SK-N-SH (cell line): ENCODE data around the gene CRB3. TPM values are rescaled to one million over a fixed set of nuclear protein-coding genes. Genes with fewer than 3 reads are reported as not detected.

Source experiments
- CTCF ChIA-PET: fragments of 300-600, 350-600 bp; formaldehyde crosslinking; extraction: SDS; loops from one replicate; lab custom pipeline; 2021; lab: Yijun Ruan, JAX
- POLR2A ChIA-PET: fragments of 350-600 bp; sonication (Branson Sonifier 250); formaldehyde crosslinking; extraction: SDS; loops from one replicate; lab custom pipeline; 2020; ENCODE audit warnings: antibody characterized with exemption, inconsistent platforms; lab: Yijun Ruan, JAX
- DNase-seq: peaks from one replicate; pipeline ENCODE4 v3.0.0; 2012
- H2AFZ ChIP-seq: fragments of 200-600 bp; sonication (generic); 2 replicates; pipeline ENCODE4 v1.8.1; 2016; ENCODE audit warnings: antibody characterized with exemption, mild to moderate bottlenecking, low read depth
- H3F3A ChIP-seq: fragments of 200-600 bp; sonication (generic); replicated peaks from 2 replicates; pipeline ENCODE3; 2016; ENCODE audit warnings: antibody characterized with exemption, mild to moderate bottlenecking; ENCODE audit not compliant: insufficient read depth
- H3K27ac ChIP-seq, 2 experiments: fragments of 200-500 bp in 1 of 2; fragments of 200-600 bp in 1 of 2; sonication (Bioruptor generic) in 1 of 2; sonication (generic), shearing (Covaris generic) in 1 of 2; 2 replicates each; pipeline versions ENCODE4 v1.5.1 to v1.6.1; 2014 to 2016; ENCODE audit warnings: low read depth in 2 of 2, inconsistent platforms in 1 of 2, low read length in 1 of 2, mild to moderate bottlenecking in 1 of 2, mixed read lengths in 1 of 2
- H3K27me3 ChIP-seq: fragments of 200-600 bp; sonication (generic), shearing (Covaris generic); 2 replicates; pipeline ENCODE4 v1.6.1; 2016; ENCODE audit warnings: mixed run types; ENCODE audit not compliant: insufficient read depth
- H3K36me3 ChIP-seq, 2 experiments: fragments of 200-500 bp in 1 of 2; fragments of 200-600 bp in 1 of 2; sonication (Bioruptor generic) in 1 of 2; sonication (generic) in 1 of 2; replicated peaks in 1 of 2; 2 replicates each; pipeline versions ENCODE3 to v1.5.1; 2014 to 2016; ENCODE audit warnings: low read length in 1 of 2, mild to moderate bottlenecking in 1 of 2; ENCODE audit not compliant: insufficient read depth in 2 of 2, control insufficient read depth in 1 of 2
- H3K4me1 ChIP-seq, 2 experiments: fragments of 200-500 bp in 1 of 2; fragments of 200-600 bp in 1 of 2; sonication (Bioruptor generic) in 1 of 2; sonication (generic), shearing (Covaris generic) in 1 of 2; 2 replicates each; pipeline versions ENCODE4 v1.5.1 to v1.6.1; 2014 to 2016; ENCODE audit warnings: low read depth in 1 of 2, low read length in 1 of 2, mixed run types in 1 of 2; ENCODE audit not compliant: insufficient read depth in 2 of 2, control insufficient read depth in 1 of 2
- H3K4me2 ChIP-seq: fragments of 200-600 bp; sonication (generic), shearing (Covaris generic); 2 replicates; pipeline ENCODE4 v1.6.1; 2017; ENCODE audit warnings: mixed run types
- H3K4me3 ChIP-seq, 2 experiments: fragments of 200-500 bp in 1 of 2; fragments of 200-600 bp in 1 of 2; sonication (Bioruptor generic) in 1 of 2; sonication (generic), shearing (Covaris generic) in 1 of 2; 2 replicates each; pipeline versions ENCODE4 v1.5.1 to v1.8.1; 2014 to 2016; ENCODE audit warnings: low read depth in 2 of 2, inconsistent platforms in 1 of 2, low read length in 1 of 2, mild to moderate bottlenecking in 1 of 2, mixed read lengths in 1 of 2, moderate library complexity in 1 of 2
- H3K79me2 ChIP-seq: fragments of 200-600 bp; sonication (generic); 2 replicates; pipeline ENCODE4 v1.8.1; 2017; ENCODE audit warnings: mild to moderate bottlenecking; ENCODE audit not compliant: insufficient read depth
- H3K9ac ChIP-seq: fragments of 200-600 bp; sonication (generic); 2 replicates; pipeline ENCODE4 v1.6.1; 2017; ENCODE audit warnings: mixed run types
- H3K9me2 ChIP-seq: fragments of 200-600 bp; sonication (generic); 2 replicates; pipeline ENCODE4 v1.6.1; 2017; ENCODE audit warnings: mixed run types
- H3K9me3 ChIP-seq: fragments of 200-600 bp; sonication (generic); 2 replicates; pipeline ENCODE4 v1.6.1; 2017; ENCODE audit warnings: mixed run types, mild to moderate bottlenecking, moderate library complexity
- H4K20me1 ChIP-seq: fragments of 200-600 bp; sonication (generic); 2 replicates; pipeline ENCODE4 v1.6.1; 2017; ENCODE audit warnings: mild to moderate bottlenecking, mixed run types; ENCODE audit not compliant: insufficient read depth
- CTCF ChIP-seq: fragments of 200-600 bp; sonication (generic); IDR thresholded peaks from 2 replicates; pipeline ENCODE4 v1.6.1; 2017; ENCODE audit warnings: antibody characterized with exemption, mild to moderate bottlenecking, moderate library complexity
- ELF1 ChIP-seq: IDR thresholded peaks from 2 replicates; pipeline ENCODE4 v1.4.0; 2012
- FOSL2 ChIP-seq: IDR thresholded peaks from 2 replicates; pipeline ENCODE4 v1.4.0; 2012; ENCODE audit warnings: low read depth, mild to moderate bottlenecking, moderate library complexity, borderline replicate concordance
- FOXJ3 ChIP-seq: sonication (generic); formaldehyde crosslinking; IDR thresholded peaks from 2 replicates; pipeline ENCODE4 v1.5.1; 2020; ENCODE audit warnings: mild to moderate bottlenecking, missing genetic modification reagents
- FOXM1 ChIP-seq: IDR thresholded peaks from 2 replicates; pipeline ENCODE4 v1.4.0; 2012; ENCODE audit warnings: low read depth, mild to moderate bottlenecking
- GABPA ChIP-seq: IDR thresholded peaks from 2 replicates; pipeline ENCODE4 v1.4.0; 2012; ENCODE audit warnings: low read depth, mild to moderate bottlenecking
- MAX ChIP-seq: IDR thresholded peaks from 2 replicates; pipeline ENCODE4 v1.4.0; 2012; ENCODE audit warnings: low read depth
- MEF2A ChIP-seq: IDR thresholded peaks from 2 replicates; pipeline ENCODE4 v1.4.0; 2012; ENCODE audit warnings: low read depth, borderline replicate concordance
- MXI1 ChIP-seq: IDR thresholded peaks from 2 replicates; pipeline ENCODE4 v1.6.1; 2012; ENCODE audit warnings: mild to moderate bottlenecking, low read depth, low read length, improper control_type of control experiment
- NFIC ChIP-seq: IDR thresholded peaks from 2 replicates; pipeline ENCODE4 v1.4.0; 2012; ENCODE audit warnings: borderline replicate concordance
- NRF1 ChIP-seq: IDR thresholded peaks from 2 replicates; pipeline ENCODE4 v1.6.1; 2012; ENCODE audit warnings: low read depth, mild to moderate bottlenecking, low read length
- PBX3 ChIP-seq: IDR thresholded peaks from 2 replicates; pipeline ENCODE4; 2012
- POLR2AphosphoS5 ChIP-seq: IDR thresholded peaks from 2 replicates; pipeline ENCODE4 v1.6.1; 2012; ENCODE audit warnings: low read depth, low read length
- RAD21 ChIP-seq: IDR thresholded peaks from 2 replicates; pipeline ENCODE4 v1.6.1; 2012; ENCODE audit warnings: mild to moderate bottlenecking, low read length
- RCOR1 ChIP-seq: fragments of 150-350 bp; IDR thresholded peaks from 2 replicates; pipeline ENCODE4 v1.6.1; 2017; ENCODE audit warnings: antibody characterized with exemption, low read length
- USF1 ChIP-seq: IDR thresholded peaks from 2 replicates; pipeline ENCODE4 v1.4.0; 2012; ENCODE audit warnings: low read depth, borderline replicate concordance
- USF2 ChIP-seq: fragments of 150-350 bp; IDR thresholded peaks from 2 replicates; pipeline ENCODE4 v1.6.1; 2017; ENCODE audit warnings: antibody characterized with exemption, low read length, low read depth, borderline replicate concordance
- YY1 ChIP-seq: IDR thresholded peaks from 2 replicates; pipeline ENCODE4 v1.4.0; 2012; ENCODE audit warnings: low read depth, mild to moderate bottlenecking
- WGBS: methylation state at CpG from one replicate; pipeline ENCODE4 v1.1.6; 2017; ENCODE audit warnings: low lambda C conversion rate; 5-methylcytosine and 5-hydroxymethylcytosine counted together
- polyA plus RNA-seq, 3 experiments: library from polyadenylated mRNA; depleted of rRNA; stranded (reverse); fragments of >200 nt; gene quantifications; 2 replicates each; pipeline ENCODE4 v1.2.3, GENCODE V29; 2012

Gene CRB3
- polyA plus RNA-seq, 1 of the 3 experiments (the other 2 are of a cell fraction): not detected

GRCh38 chr19:6500837-6501739, 37.0 kb downstream of the CRB3 start:
- POLR2A ChIA-PET: no interaction called here
- Histone ChIP-seq H3K4me2 (no peak overlapping the region), H2AFZ (no peak overlapping the region), H3K9me2 (no peaks in the 10 kb centered on the region), H3K36me3 (no peaks in the 10 kb centered on the region), H3F3A (no peaks in the 10 kb centered on the region), H3K79me2 (no peaks in the 10 kb centered on the region), H4K20me1 (no peaks in the 10 kb centered on the region), H3K4me1 (peaks cover 0 to 8% of the 10 kb centered on the region in 2 experiments; a peak in 1 of 4 replicates), H3K9me3 (no peaks in the 10 kb centered on the region), H3K4me3 (peak overlapping the region in 1 of 2 experiments; percentile 56; a peak in 2 of 4 replicates), H3K27ac (no peak overlapping the region), H3K9ac (no peak overlapping the region), H3K27me3 (peaks cover 7% of the 10 kb centered on the region)
- TF ChIP-seq FOXM1 (no peak), RCOR1 (no peak), CTCF (no peak), MXI1 (no peak), USF2 (no peak), YY1 (no peak), USF1 (no peak), FOSL2 (no peak), ELF1 (no peak), FOXJ3 (CRISPR knock-in tag) (no peak), RAD21 (no peak), MAX (no peak), NRF1 (no peak), PBX3 (no peak), NFIC (no peak), MEF2A (no peak), POLR2AphosphoS5 (no peak), GABPA (no peak)
- 87% methylated on average over 17 of the region's 24 CpGs for WGBS
- DNase-seq: no peak
- CTCF ChIA-PET: interaction anchor here (1.0 to 1.6 kb wide), 6 partner anchors 9 to 75 kb away, joined by 3 to 4 read pairs (median 3); partner anchors contain the start of gene DENND1C
